Esophagus muscularis mucosa (tissue), 4 donors: ENCODE results near the gene LIN7C. TPM values are rescaled to one million over a fixed set of nuclear protein-coding genes. Genes with fewer than 3 reads are reported as not detected.
A peak's percentile ranks its signal among the peaks of the same experiment; 100 is the strongest.

Experiments
- DNase-seq: peaks from one replicate; pipeline ENCODE4 v3.0.0-alpha.2; 2017; ENCODE audit errors: extremely low spot score
- H3K27ac ChIP-seq, 4 donors: fragments of 200-600 bp; sonication (generic); replicated peaks in 1 of 4; 1 replicate in 3 of 4; 2 replicates in 1 of 4; pipeline ENCODE4 v1.5.1; 2016 to 2019; ENCODE audit warnings: mild to moderate bottlenecking in 1 of 4
- H3K27me3 ChIP-seq, 4 donors: fragments of 200-600 bp; sonication (generic); one replicate each; pipeline versions ENCODE4 v1.5.1 to v1.6.0; 2016 to 2019
- H3K36me3 ChIP-seq, 4 donors: fragments of 200-600 bp; sonication (generic); one replicate each; pipeline ENCODE4 v1.5.1; 2016 to 2019
- H3K4me1 ChIP-seq, 4 donors: fragments of 200-600 bp; sonication (generic); one replicate each; pipeline ENCODE4 v1.5.1; 2016 to 2019
- H3K4me3 ChIP-seq, 4 donors: fragments of 200-600 bp; sonication (generic); 1 replicate in 2 of 4; 2 replicates in 2 of 4; pipeline ENCODE4 v1.5.1; 2016 to 2019; ENCODE audit warnings: mild to moderate bottlenecking in 4 of 4, moderate library complexity in 1 of 4
- H3K9me3 ChIP-seq, 4 donors: fragments of 200-600 bp; sonication (generic); 1 replicate in 3 of 4; 2 replicates in 1 of 4; pipeline ENCODE4 v1.5.1; 2016 to 2019
- EP300 ChIP-seq: sonication (generic); formaldehyde crosslinking; IDR thresholded peaks from one replicate; pipeline ENCODE4 v1.6.1; 2017; ENCODE audit warnings: antibody characterized with exemption
- POLR2A ChIP-seq: fragments of 450-650 bp; IDR thresholded peaks from one replicate; pipeline ENCODE4 v1.6.1; 2017; ENCODE audit warnings: antibody characterized with exemption, moderate library complexity, mild to moderate bottlenecking, low read depth
- POLR2AphosphoS5 ChIP-seq, 2 donors: sonication (generic); formaldehyde crosslinking; IDR thresholded peaks; one replicate each; pipeline ENCODE4 v1.6.1; 2017; ENCODE audit warnings: antibody characterized with exemption in 2 of 2
- WGBS: methylation state at CpG from one replicate; pipeline ENCODE4 v1.1.5; 2018; 5-methylcytosine and 5-hydroxymethylcytosine counted together
- intact Hi-C: fragments of 100-400 bp; cut with DNase I; formaldehyde crosslinking; loops from one replicate; pipeline ENCODE4 v1.15.1; 2023
- total RNA-seq, 4 donors: library from RNA; depleted of rRNA; stranded (reverse); fragments of >200 nt; gene quantifications; one replicate each; pipeline versions ENCODE4 v1.1.0 to v1.2.1, GENCODE V29; 2016
- TF ChIP-seq, protein P1 (sequence below), 3 experiments: fragments of 200-600 bp in 2 of 3; fragments of 450-650 bp in 1 of 3; sonication (generic) in 2 of 3; IDR thresholded peaks; one replicate each; pipeline ENCODE4 v1.5.1; 2017 to 2019; ENCODE audit warnings: antibody characterized with exemption in 3 of 3, mild to moderate bottlenecking in 2 of 3, moderate library complexity in 1 of 3

The LIN7C gene
- total RNA-seq, 4 donors from 2014 or later, result 33.2 to 46.3 (median 44.0) TPM

DNA sequence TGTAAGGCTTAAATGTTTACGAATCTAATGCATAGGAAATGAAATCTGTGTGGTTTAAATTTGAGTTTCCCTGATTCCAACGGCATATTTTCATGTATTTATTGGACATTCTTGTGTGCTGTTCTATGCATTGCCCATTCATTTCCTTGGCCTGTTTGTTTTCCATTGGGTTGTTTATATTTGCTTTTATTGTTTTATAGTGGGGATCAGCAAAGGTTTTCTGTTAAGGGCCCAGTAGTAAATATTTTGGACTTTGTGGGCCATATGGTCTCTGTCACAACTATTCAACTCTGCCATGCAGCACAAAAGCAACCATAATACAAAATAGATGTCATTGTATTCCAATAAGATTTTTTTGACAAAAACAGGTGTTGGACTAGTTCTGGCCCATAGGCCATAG is 28.7 kb downstream of the LIN7C start:
- H3K4me1 ChIP-seq, result peaks cover 0 to 7% (median 5%) of the 10 kb centered on the region in 4 donors
- no peak for DNase-seq
- no peak overlapping the region for H3K4me3 ChIP-seq
- no peaks in the 10 kb centered on the region for H3K9me3 ChIP-seq
- H3K27ac ChIP-seq, result no peak overlapping the region
- no peaks in the 10 kb centered on the region for H3K27me3 ChIP-seq
- TF ChIP-seq POLR2AphosphoS5 (IDR thresholded peaks at IDR 0.05) (no peak), POLR2A (no peak), EP300 (no peak)
- TF ChIP-seq, protein P1, sequence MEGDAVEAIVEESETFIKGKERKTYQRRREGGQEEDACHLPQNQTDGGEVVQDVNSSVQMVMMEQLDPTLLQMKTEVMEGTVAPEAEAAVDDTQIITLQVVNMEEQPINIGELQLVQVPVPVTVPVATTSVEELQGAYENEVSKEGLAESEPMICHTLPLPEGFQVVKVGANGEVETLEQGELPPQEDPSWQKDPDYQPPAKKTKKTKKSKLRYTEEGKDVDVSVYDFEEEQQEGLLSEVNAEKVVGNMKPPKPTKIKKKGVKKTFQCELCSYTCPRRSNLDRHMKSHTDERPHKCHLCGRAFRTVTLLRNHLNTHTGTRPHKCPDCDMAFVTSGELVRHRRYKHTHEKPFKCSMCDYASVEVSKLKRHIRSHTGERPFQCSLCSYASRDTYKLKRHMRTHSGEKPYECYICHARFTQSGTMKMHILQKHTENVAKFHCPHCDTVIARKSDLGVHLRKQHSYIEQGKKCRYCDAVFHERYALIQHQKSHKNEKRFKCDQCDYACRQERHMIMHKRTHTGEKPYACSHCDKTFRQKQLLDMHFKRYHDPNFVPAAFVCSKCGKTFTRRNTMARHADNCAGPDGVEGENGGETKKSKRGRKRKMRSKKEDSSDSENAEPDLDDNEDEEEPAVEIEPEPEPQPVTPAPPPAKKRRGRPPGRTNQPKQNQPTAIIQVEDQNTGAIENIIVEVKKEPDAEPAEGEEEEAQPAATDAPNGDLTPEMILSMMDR (IDR thresholded peaks at IDR 0.05), result no peak
- intact Hi-C loops, result no loop called here
- H3K36me3 ChIP-seq, result no peaks in the 10 kb centered on the region
- WGBS, result 86% methylated on average over 2 of the region's 2 CpGs

DNA sequence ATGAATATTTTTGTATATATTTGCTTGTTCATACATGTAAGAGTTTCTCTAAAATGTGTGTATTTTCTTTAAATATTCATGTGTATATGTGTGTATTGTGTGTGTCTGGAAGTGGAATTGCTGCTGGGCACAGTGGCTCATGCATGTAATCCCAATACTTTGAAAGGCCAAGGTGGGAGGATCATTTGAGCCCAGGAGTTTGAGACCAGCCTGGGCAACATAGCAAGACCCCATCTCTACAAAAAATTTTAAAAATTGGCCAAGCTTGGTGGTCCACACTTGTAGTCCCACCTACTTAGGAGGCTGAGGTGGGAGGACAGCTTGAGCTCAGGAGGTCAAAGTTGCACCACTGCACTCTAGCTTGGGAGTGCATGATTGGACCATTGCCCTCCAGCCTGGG is 29.3 kb downstream of the LIN7C start:
- TF ChIP-seq POLR2AphosphoS5 (IDR thresholded peaks at IDR 0.05), result no peak
- TF ChIP-seq, protein P1 (IDR thresholded peaks at IDR 0.05), result no peak
- TF ChIP-seq EP300, result no peak
- no peak for TF ChIP-seq POLR2A
- intact Hi-C loops, result no loop called here
- no peak for DNase-seq
- H3K36me3 ChIP-seq, result no peaks in the 10 kb centered on the region
- H3K9me3 ChIP-seq, result no peaks in the 10 kb centered on the region
- no peak overlapping the region for H3K4me3 ChIP-seq
- H3K27ac ChIP-seq, result no peak overlapping the region
- peaks cover 0 to 7% (median 5%) of the 10 kb centered on the region in 4 donors for H3K4me1 ChIP-seq
- H3K27me3 ChIP-seq, result no peaks in the 10 kb centered on the region

DNA sequence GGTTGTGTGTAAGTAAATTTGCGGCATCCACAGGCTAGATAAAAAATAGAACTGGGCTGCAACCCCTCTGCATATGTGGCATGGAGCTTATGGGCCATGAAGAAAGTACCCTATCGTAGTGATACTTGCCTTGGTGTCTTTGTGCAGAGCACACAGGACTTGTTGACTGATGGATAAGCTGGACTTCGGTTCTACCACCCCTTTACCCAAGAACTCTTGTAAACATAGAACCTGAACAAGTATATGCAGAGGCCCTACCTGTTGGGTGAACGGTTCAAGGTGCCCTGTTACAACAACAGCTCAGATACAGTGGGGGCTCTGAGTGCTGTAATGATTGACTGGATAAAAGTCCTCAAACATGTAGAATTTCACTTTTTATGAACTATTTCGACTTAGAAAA is 30.9 kb downstream of the LIN7C start:
- DNase-seq, result no peak
- TF ChIP-seq POLR2A (no peak), POLR2AphosphoS5 (IDR thresholded peaks at IDR 0.05) (no peak), EP300 (no peak)
- TF ChIP-seq, protein P1 (IDR thresholded peaks at IDR 0.05), result no peak
- no peaks in the 10 kb centered on the region for H3K36me3 ChIP-seq
- peaks cover 0 to 17% (median 13%) of the 10 kb centered on the region in 4 donors for H3K4me1 ChIP-seq
- WGBS, result 94% methylated on average over 5 of the region's 5 CpGs
- no peak overlapping the region for H3K4me3 ChIP-seq
- no peaks in the 10 kb centered on the region for H3K9me3 ChIP-seq
- intact Hi-C loops, result no loop called here
- H3K27me3 ChIP-seq, result no peaks in the 10 kb centered on the region
- no peak overlapping the region for H3K27ac ChIP-seq

DNA sequence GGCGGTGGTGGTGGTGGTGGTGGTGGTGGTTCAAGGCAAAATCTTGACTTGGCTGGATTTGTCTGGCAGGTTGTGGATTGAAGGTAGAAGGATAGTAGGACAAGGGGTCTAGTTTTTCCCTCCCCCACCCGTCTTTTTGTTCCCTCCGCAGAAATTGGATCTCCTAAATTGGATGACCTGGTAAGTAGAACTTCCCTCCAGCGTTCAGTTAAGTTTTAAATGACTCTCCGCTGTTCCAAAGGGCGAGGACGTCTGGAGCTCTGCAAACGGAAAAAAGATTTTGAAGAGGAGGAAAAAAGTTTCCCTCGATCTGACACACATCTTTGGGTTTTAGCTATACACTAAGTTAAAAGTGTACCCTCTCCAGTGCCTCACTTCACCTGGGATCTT is 33.6 kb downstream of the LIN7C start:
- Histone ChIP-seq H3K36me3 (no peaks in the 10 kb centered on the region), H3K4me3 (peak overlapping the region; percentile 85 to 96 (median 96)), H3K27me3 (no peaks in the 10 kb centered on the region), H3K4me1 (peaks cover 20 to 43% (median 39%) of the 10 kb centered on the region in 4 donors), H3K27ac (peak overlapping the region; percentile 91 to 94 (median 92)), H3K9me3 (no peaks in the 10 kb centered on the region)
- DNase-seq, result no peak
- intact Hi-C loops, result loop anchor here (2.0 kb wide), 1 partner anchor 110 kb away; the partner anchor contains the start of gene CCDC34
- no peak for TF ChIP-seq EP300
- TF ChIP-seq POLR2A, result no peak
- TF ChIP-seq, protein P1 (IDR thresholded peaks at IDR 0.05), result no peak
- TF ChIP-seq POLR2AphosphoS5 (IDR thresholded peaks at IDR 0.05), result no peak
- 9% methylated on average over 8 of the region's 9 CpGs for WGBS
